Dermis microvascular lymphatic vessel endothelial cell (primary cell): ENCODE results near the gene SMYD3. TPM values are rescaled to one million over a fixed set of nuclear protein-coding genes. Genes with fewer than 3 reads are reported as not detected.

Source experiments
- DNase-seq, 2 donors: peaks; one replicate each; pipeline versions ENCODE4 v3.0.0 to v3.0.0-alpha.2; 2010; ENCODE audit warnings: low read depth in 2 of 2
- total RNA-seq: library from RNA; depleted of rRNA; stranded (reverse); fragments of >200 nt; gene quantifications from 2 replicates; pipeline ENCODE4 v1.2.1, GENCODE V29; 2014

The SMYD3 gene
- total RNA-seq, 1 donor from 2014 or later, result 17.8 TPM

GRCh38 chr1:245877976-245878375, 629.1 kb downstream of the SMYD3 start:
- peak in 1 of 2 donors; percentile 74 for DNase-seq

GRCh38 chr1:245876586-245876985, 630.5 kb downstream of the SMYD3 start:
- DNase-seq, result no peak

GRCh38 chr1:245875581-245876261, 631.4 kb downstream of the SMYD3 start:
- peak in 1 of 2 donors; percentile 19 for DNase-seq

- peak; percentile 84 to 98 for DNase-seq
These were observed 632.0 kb downstream of the SMYD3 start for GRCh38 chr1:245874942-245875580.

GRCh38 chr1:245873883-245874671, 633.0 kb downstream of the SMYD3 start:
- DNase-seq, result no peak

GRCh38 chr1:245873068-245873467, 634.0 kb downstream of the SMYD3 start:
- DNase-seq, result no peak

GRCh38 chr1:245872475-245872874, 634.6 kb downstream of the SMYD3 start:
- DNase-seq, result no peak

- no peak for DNase-seq
These were observed 635.2 kb downstream of the SMYD3 start for GRCh38 chr1:245871915-245872314.

GRCh38 chr1:245871191-245871590, 635.9 kb downstream of the SMYD3 start:
- no peak for DNase-seq

- no peak for DNase-seq
These were observed 636.4 kb downstream of the SMYD3 start for GRCh38 chr1:245870698-245871097.

GRCh38 chr1:245869847-245870246, 637.2 kb downstream of the SMYD3 start:
- DNase-seq, result no peak

- DNase-seq, result no peak
These were observed 639.3 kb downstream of the SMYD3 start for GRCh38 chr1:245867738-245868137.

GRCh38 chr1:245864872-245865271, 642.2 kb downstream of the SMYD3 start:
- no peak for DNase-seq

- no peak for DNase-seq
These were observed 643.4 kb downstream of the SMYD3 start for GRCh38 chr1:245863566-245864184.

- DNase-seq, result no peak
These were observed 644.1 kb downstream of the SMYD3 start for GRCh38 chr1:245862812-245863540.

- peak; percentile 65 for DNase-seq
These were observed 646.2 kb downstream of the SMYD3 start for GRCh38 chr1:245860657-245861544.

- DNase-seq, result peak in 1 of 2 donors; percentile 57
These were observed 647.5 kb downstream of the SMYD3 start for GRCh38 chr1:245859493-245860114.

- no peak for DNase-seq
These were observed 648.2 kb downstream of the SMYD3 start for GRCh38 chr1:245858722-245859492.
